Measurements from ENCODE around the gene SLC18A3.

The SLC18A3 gene

GRCh38 chr10:49651039-49651835 is 41.1 kb downstream of the SLC18A3 start:
- DNase-seq (ENCODE audit: low read depth): no peak

DNA sequence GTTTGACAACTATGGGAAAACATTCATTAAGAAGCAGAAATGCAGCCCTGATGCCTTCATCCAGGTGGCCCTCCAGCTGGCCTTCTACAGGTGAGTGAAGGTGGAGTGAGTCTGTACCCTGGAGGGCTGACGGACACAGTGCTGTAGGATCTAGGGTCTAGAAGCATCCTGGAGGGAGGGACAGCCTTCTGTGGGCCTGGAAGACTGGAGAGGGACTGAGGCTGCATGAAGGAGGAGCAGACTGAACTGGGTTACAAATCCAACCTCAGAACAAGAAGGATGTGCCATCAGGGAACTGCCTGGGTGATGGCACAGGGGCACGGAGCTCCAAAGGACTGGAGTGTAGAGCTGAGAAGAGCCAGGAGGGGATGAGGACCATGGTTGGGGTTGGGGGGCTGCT is 41.8 kb downstream of the SLC18A3 start:
- DNase-seq (ENCODE audit: low read depth): no peak

GRCh38 chr10:49652421-49653272 is 42.5 kb downstream of the SLC18A3 start:
- DNase-seq (ENCODE audit: low read depth): no peak

DNA sequence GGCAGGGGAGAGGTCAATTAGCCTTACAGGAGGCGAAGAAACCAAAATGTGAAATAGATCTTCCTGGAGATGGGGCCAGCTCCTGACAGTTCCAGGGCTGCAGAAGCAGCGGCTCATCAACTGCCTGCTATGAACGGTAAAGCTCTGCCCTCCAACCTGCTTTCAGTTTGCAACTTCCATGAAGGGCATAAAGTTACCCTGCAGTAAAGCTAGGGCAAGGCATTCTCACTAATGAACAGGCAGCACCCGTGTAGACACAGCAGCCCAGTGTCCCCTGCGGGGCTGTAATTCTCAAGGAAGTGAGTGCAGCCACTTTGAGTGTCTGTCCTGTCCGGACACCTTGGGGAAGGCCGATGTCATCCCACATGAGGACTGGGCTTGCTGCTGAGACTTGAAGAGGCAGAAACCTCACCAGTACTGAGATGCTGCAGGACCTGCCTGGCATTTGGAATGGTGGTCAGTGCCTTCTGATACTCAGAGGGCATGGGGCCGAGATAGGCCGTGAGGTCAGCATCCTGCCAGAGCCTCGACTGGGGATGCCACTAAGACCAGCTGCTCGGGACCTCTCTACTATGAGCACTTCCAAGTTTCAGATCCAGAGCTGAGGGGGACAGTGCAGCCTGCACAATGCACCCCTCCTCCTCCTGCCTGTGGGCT is 43.3 kb downstream of the SLC18A3 start:
- no peak for DNase-seq (ENCODE audit: low read depth)

GRCh38 chr10:49654036-49654693 is 44.1 kb downstream of the SLC18A3 start:
- no peak for DNase-seq (ENCODE audit: low read depth)

DNA sequence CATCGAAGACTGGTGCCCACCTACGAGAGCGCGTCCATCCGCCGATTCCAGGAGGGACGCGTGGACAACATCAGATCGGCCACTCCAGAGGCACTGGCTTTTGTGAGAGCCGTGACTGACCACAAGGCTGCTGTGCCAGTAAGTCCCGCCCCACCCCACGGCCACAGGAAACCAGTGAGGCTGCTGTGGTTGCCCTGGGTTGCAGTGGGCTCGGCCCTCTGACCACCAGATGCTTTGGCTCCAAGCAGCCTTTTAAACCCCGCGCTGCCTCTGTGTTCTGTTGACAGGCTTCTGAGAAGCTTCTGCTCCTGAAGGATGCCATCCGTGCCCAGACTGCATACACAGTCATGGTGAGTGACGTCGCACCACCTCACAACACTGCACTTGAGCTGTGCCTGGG is 45.0 kb downstream of the SLC18A3 start:
- no peak for DNase-seq (ENCODE audit: low read depth)

DNA sequence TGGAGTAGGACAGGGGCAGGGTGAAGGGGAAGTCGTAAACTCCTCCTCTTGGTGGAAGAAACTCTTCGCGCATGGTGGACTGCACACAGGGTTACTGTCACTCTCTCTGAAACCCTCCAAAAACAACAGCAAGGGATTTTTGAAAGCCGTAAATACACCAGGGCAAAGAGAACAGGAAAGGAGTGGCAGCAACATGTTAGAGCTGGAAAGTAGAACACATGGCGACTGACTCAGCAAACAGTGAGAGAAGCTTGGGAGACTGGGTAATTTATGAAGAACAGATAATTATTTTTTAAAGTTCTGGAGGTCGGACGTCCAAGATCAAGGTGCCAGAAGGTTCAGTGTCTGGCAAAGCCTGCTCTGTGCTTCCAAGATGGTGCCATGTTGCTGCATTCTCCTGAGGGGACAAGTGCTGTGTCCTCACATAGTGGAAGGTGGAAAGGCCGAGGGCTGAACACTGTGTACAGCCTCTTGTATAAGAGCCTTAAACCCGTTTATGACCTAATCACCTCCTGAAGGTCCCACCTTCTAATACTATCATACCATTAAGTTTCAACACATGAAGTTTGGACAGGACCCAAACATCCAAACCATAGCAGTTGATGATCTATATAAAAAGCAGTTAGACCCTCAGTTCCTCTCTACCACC is 46.9 kb downstream of the SLC18A3 start:
- DNase-seq (ENCODE audit: low read depth): no peak

GRCh38 chr10:49657606-49658005 is 47.5 kb downstream of the SLC18A3 start:
- DNase-seq (ENCODE audit: low read depth): no peak

DNA sequence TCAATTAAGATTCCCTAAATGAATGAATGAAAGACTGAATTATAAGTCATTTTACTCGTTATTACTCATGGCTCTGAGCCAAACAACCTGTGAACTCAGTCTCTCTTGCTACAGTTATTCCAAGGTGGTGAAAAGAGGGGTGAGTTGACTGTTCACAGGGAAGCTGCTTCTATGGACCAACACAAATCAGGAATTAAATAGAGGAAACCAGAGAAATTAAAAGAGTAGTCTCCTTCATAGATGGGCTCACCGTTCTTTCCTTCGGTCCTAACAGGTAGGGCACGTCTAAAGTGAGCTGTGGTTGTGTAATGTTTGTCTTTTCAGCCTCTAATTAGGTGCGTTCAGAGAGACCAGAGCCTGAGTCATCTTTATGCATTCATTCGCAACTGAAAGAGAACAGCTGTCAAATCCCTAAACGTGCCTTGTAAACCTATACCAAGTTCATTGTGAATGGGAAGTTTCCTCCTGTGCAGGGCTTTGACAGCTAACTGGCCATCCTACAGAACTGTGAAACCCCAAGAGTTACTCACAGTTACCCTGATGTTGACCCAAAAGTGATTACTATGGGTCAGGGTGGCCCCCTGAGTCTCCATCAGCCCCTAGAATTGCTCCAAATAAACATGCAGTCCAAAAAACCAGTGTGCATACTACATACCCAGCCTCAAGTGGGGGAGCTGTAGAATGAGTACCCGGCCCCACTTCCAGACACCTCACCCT is 51.2 kb downstream of the SLC18A3 start:
- DNase-seq (ENCODE audit: low read depth): no peak
